ENCODE results near the gene DLST. TPM values are rescaled to one million over a fixed set of nuclear protein-coding genes. Genes with fewer than 3 reads are reported as not detected.

The DLST gene
- total RNA-seq, 2 experiments from 2014 or later: 74.4 to 95.7 TPM

- Histone ChIP-seq H3K9me2 (ENCODE audit: insufficient read depth, low read length) (no peaks in the 10 kb centered on the region), H3K36me3 (ENCODE audit: insufficient read depth, low read length) (no peaks in the 10 kb centered on the region), H2AFZ (ENCODE audit: low read length) (no peak overlapping the region), H3K27ac (ENCODE audit: low read depth, low read length, poor library complexity, severe bottlenecking) (no peak overlapping the region), H3K4me3 (ENCODE audit: low read depth, low read length, poor library complexity, severe bottlenecking) (no peak overlapping the region), H3K9me3 (ENCODE audit: low read length) (no peaks in the 10 kb centered on the region), H4K20me1 (ENCODE audit: insufficient read depth, low read length) (no peaks in the 10 kb centered on the region), H3K79me2 (ENCODE audit: insufficient read depth, low read depth, low read length) (no peaks in the 10 kb centered on the region), H3K4me1 (ENCODE audit: insufficient read depth, low read length, poor library complexity, severe bottlenecking) (peaks cover 12% of the 10 kb centered on the region), H3K4me2 (ENCODE audit: low read length) (no peak overlapping the region)
- no TSS peak for BruUV-seq (replicated peaks)
- peak; percentile 57 for DNase-seq (ENCODE audit: low spot score)
- intact Hi-C loops (cut with micrococcal nuclease; ENCODE audit: unreplicated experiment): loop anchor here (5.0 kb wide), 1 partner anchor 249 kb away; no protein-coding TSS in a partner anchor
- no peak for TF ChIP-seq EZH2phosphoT487 (IDR thresholded peaks at IDR 0.05; ENCODE audit: borderline replicate concordance, low read depth, low read length)
- no peak for TF ChIP-seq CTCF (conservative IDR thresholded peaks at IDR 0.05; ENCODE audit: low read length)
- ChIA-PET POLR2A (interaction anchor here (0.6 to 1.4 kb wide), 4 partner anchors 10 to 106 kb away, joined by 3 to 5 read pairs (median 4); no protein-coding TSS in a partner anchor), CTCF (ENCODE audit: unreplicated experiment) (interaction anchor here (1.0 to 2.3 kb wide), 4 partner anchors 17 to 247 kb away, joined by 3 to 8 read pairs (median 3); no protein-coding TSS in a partner anchor)
Observed at GRCh38 chr14:74855945-74856344, 25.8 kb upstream of the DLST start.

GRCh38 chr14:74856366-74856765 lies 25.4 kb upstream of the DLST start:
- Histone ChIP-seq H3K9me2 (ENCODE audit: insufficient read depth, low read length) (no peaks in the 10 kb centered on the region), H2AFZ (ENCODE audit: low read length) (no peak overlapping the region), H3K36me3 (ENCODE audit: insufficient read depth, low read length) (no peaks in the 10 kb centered on the region), H3K27ac (ENCODE audit: low read depth, low read length, poor library complexity, severe bottlenecking) (no peak overlapping the region), H4K20me1 (ENCODE audit: insufficient read depth, low read length) (no peaks in the 10 kb centered on the region), H3K4me3 (ENCODE audit: low read depth, low read length, poor library complexity, severe bottlenecking) (no peak overlapping the region), H3K9me3 (ENCODE audit: low read length) (no peaks in the 10 kb centered on the region), H3K4me1 (ENCODE audit: insufficient read depth, low read length, poor library complexity, severe bottlenecking) (peaks cover 12% of the 10 kb centered on the region), H3K79me2 (ENCODE audit: insufficient read depth, low read depth, low read length) (no peaks in the 10 kb centered on the region), H3K4me2 (ENCODE audit: low read length) (no peak overlapping the region)
- DNase-seq (ENCODE audit: low spot score): peak; percentile 42
- ChIA-PET POLR2A (interaction anchor here (0.6 to 1.4 kb wide), 2 partner anchors 11 to 94 kb away, joined by 3 to 4 read pairs; no protein-coding TSS in a partner anchor), CTCF (ENCODE audit: unreplicated experiment) (interaction anchor here (1.0 to 2.3 kb wide), 4 partner anchors 17 to 248 kb away, joined by 3 to 8 read pairs (median 3); no protein-coding TSS in a partner anchor)
- no TSS peak for BruUV-seq (replicated peaks)
- no peak for TF ChIP-seq EZH2phosphoT487 (IDR thresholded peaks at IDR 0.05; ENCODE audit: borderline replicate concordance, low read depth, low read length)
- TF ChIP-seq CTCF (conservative IDR thresholded peaks at IDR 0.05; ENCODE audit: low read length): no peak
- intact Hi-C loops (cut with micrococcal nuclease; ENCODE audit: unreplicated experiment): loop anchor here (5.0 kb wide), 1 partner anchor 249 kb away; no protein-coding TSS in a partner anchor

- no peaks in the 10 kb centered on the region for H3K79me2 ChIP-seq (ENCODE audit: insufficient read depth, low read depth, low read length)
- H3K27ac ChIP-seq (ENCODE audit: low read depth, low read length, poor library complexity, severe bottlenecking): no peak overlapping the region
- TF ChIP-seq CTCF (conservative IDR thresholded peaks at IDR 0.05; ENCODE audit: low read length): no peak
- TF ChIP-seq EZH2phosphoT487 (IDR thresholded peaks at IDR 0.05; ENCODE audit: borderline replicate concordance, low read depth, low read length): no peak
- H3K4me3 ChIP-seq (ENCODE audit: low read depth, low read length, poor library complexity, severe bottlenecking): no peak overlapping the region
- no peaks in the 10 kb centered on the region for H3K36me3 ChIP-seq (ENCODE audit: insufficient read depth, low read length)
- H3K4me1 ChIP-seq (ENCODE audit: insufficient read depth, low read length, poor library complexity, severe bottlenecking): peaks cover 12% of the 10 kb centered on the region
- CTCF ChIA-PET (ENCODE audit: unreplicated experiment): interaction anchor here (0.6 to 2.3 kb wide), 2 partner anchors 48 to 379 kb away, joined by 3 to 8 read pairs; no protein-coding TSS in a partner anchor
- intact Hi-C loops (cut with micrococcal nuclease; ENCODE audit: unreplicated experiment): loop anchor here (5.0 kb wide), 1 partner anchor 251 kb away; no protein-coding TSS in a partner anchor
- H3K4me2 ChIP-seq (ENCODE audit: low read length): no peak overlapping the region
- DNase-seq (ENCODE audit: low spot score): no peak
- POLR2A ChIA-PET: interaction anchor here (0.5 to 1.2 kb wide), 3 partner anchors 16 to 112 kb away, joined by 3 to 4 read pairs (median 3); no protein-coding TSS in a partner anchor
- no peaks in the 10 kb centered on the region for H3K9me2 ChIP-seq (ENCODE audit: insufficient read depth, low read length)
- H3K9me3 ChIP-seq (ENCODE audit: low read length): no peaks in the 10 kb centered on the region
- H2AFZ ChIP-seq (ENCODE audit: low read length): no peak overlapping the region
- BruUV-seq (replicated peaks): no TSS peak
- no peaks in the 10 kb centered on the region for H4K20me1 ChIP-seq (ENCODE audit: insufficient read depth, low read length)
Observed at GRCh38 chr14:74858022-74858421, 23.7 kb upstream of the DLST start.

Data from OCI-LY7 (cell line).